ENCODE results near the gene TCAF1. TPM values are rescaled to one million over a fixed set of nuclear protein-coding genes. Genes with fewer than 3 reads are reported as not detected.

TCAF1 gene
- total and polyA plus RNA-seq, 2 donors (not counting 1 experiment from before 2014, with no cell fraction given) = 7.1 to 17.3 TPM

DNA sequence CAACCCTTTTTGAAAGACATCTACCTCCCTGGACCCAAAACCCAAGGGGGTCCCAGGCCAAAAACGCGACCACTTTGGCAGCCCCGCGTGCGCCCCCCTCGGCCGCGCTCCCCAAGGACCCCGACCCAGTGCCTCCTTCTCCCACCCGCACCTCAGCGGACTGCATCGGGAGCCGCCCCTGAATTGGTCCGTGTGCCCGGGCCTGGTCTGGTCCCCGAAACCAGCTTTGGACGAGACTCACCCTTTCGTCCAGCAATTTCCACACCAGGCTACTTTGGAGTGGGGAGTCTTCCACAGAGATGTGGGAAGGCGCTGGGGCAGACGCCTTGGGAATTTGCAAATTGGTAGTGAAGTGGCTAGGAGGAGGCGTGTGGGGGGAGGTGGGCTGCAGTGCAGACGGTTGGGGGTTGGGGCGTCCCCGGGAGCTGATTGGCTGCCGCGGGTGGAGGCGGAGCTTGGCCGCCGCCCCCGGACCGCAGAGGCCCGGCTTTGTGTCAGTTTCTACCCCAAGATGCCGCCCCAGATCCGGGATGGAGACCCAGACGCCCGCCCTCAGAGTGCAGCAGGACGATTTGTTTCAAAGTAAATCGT lies 16.9 kb downstream of the TCAF1 start:
- ChIA-PET CTCF (interaction anchor here (1.0 to 1.6 kb wide), 2 partner anchors 15 to 16 kb away, joined by 3 to 6 read pairs; partner anchors contain the start of gene TCAF1), POLR2A (no interaction called here)
- H3K4me3 Mint-ChIP-seq = peak overlapping the region; percentile 59
- intact Hi-C loops (cut with micrococcal nuclease) = no loop called here
- no peak for TF ChIP-seq EZH2 (IDR thresholded peaks at IDR 0.05; ENCODE audit: borderline replicate concordance, insufficient read depth, low read depth, low read length, poor library complexity, severe bottlenecking)
- TF ChIP-seq, protein P1, sequence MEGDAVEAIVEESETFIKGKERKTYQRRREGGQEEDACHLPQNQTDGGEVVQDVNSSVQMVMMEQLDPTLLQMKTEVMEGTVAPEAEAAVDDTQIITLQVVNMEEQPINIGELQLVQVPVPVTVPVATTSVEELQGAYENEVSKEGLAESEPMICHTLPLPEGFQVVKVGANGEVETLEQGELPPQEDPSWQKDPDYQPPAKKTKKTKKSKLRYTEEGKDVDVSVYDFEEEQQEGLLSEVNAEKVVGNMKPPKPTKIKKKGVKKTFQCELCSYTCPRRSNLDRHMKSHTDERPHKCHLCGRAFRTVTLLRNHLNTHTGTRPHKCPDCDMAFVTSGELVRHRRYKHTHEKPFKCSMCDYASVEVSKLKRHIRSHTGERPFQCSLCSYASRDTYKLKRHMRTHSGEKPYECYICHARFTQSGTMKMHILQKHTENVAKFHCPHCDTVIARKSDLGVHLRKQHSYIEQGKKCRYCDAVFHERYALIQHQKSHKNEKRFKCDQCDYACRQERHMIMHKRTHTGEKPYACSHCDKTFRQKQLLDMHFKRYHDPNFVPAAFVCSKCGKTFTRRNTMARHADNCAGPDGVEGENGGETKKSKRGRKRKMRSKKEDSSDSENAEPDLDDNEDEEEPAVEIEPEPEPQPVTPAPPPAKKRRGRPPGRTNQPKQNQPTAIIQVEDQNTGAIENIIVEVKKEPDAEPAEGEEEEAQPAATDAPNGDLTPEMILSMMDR (IDR thresholded peaks at IDR 0.05) = no peak
- H3K36me3 ChIP-seq (replicated peaks in 1 of 2; ENCODE audit: control extremely low read depth in 1 of 2, control insufficient read depth in 1 of 2, extremely low read depth in 1 of 2, insufficient read depth in 2 of 2, low read length in 1 of 2) = no peaks in the 10 kb centered on the region
- WGBS (ENCODE audit: insufficient coverage) = 2% methylated on average over 31 of the region's 38 CpGs
- peak overlapping the region; percentile 44 for H3K9ac ChIP-seq (ENCODE audit: low read length)
- peaks cover 38% of the 10 kb centered on the region for H4K20me1 ChIP-seq (ENCODE audit: control insufficient read depth, insufficient read depth, low read length, poor library complexity, severe bottlenecking)
- H3K4me3 ChIP-seq (ENCODE audit: control extremely low read depth in 1 of 5, extremely low read depth in 1 of 5, insufficient read depth in 1 of 5, low read depth in 2 of 5, low read length in 4 of 5) = peak overlapping the region in 1 of 5 experiments; percentile 33
- peaks cover 32% of the 10 kb centered on the region for H3K4me1 Mint-ChIP-seq
- H3K27me3 Mint-ChIP-seq = peaks cover 40% of the 10 kb centered on the region
- ATAC-seq (ENCODE audit: low read depth) = no peak
- DNase-seq = no peak
- no peak overlapping the region for H2AFZ ChIP-seq (ENCODE audit: insufficient read depth, low read depth, low read length, poor library complexity, severe bottlenecking)
- peaks cover 9% of the 10 kb centered on the region for H3K79me2 ChIP-seq (ENCODE audit: control insufficient read depth, insufficient read depth, low read length)
- H3K4me1 ChIP-seq (ENCODE audit: control insufficient read depth in 2 of 2, insufficient read depth in 2 of 2, low read length in 2 of 2) = peaks cover 22 to 33% of the 10 kb centered on the region in 2 donors
- H3K9me3 Mint-ChIP-seq (ENCODE audit: insufficient read depth) = peaks cover 5% of the 10 kb centered on the region
- H3K4me2 ChIP-seq (replicated peaks; ENCODE audit: low read depth, low read length, poor library complexity, severe bottlenecking) = peak overlapping the region; percentile 70
- H3K27me3 ChIP-seq (replicated peaks in 1 of 4; ENCODE audit: control extremely low read depth in 1 of 4, control insufficient read depth in 3 of 4, insufficient read depth in 4 of 4, low read length in 3 of 4) = peaks cover 0 to 46% (median 34%) of the 10 kb centered on the region in 4 experiments
- no peak overlapping the region for H3K27ac Mint-ChIP-seq
- no peak overlapping the region for H3K27ac ChIP-seq (ENCODE audit: low read length in 2 of 2)
- peaks cover 0 to 12% (median 0%) of the 10 kb centered on the region in 3 donors for H3K9me3 ChIP-seq (ENCODE audit: control extremely low read depth in 1 of 3, control insufficient read depth in 2 of 3, insufficient read depth in 1 of 3, low read length in 2 of 3)

DNA sequence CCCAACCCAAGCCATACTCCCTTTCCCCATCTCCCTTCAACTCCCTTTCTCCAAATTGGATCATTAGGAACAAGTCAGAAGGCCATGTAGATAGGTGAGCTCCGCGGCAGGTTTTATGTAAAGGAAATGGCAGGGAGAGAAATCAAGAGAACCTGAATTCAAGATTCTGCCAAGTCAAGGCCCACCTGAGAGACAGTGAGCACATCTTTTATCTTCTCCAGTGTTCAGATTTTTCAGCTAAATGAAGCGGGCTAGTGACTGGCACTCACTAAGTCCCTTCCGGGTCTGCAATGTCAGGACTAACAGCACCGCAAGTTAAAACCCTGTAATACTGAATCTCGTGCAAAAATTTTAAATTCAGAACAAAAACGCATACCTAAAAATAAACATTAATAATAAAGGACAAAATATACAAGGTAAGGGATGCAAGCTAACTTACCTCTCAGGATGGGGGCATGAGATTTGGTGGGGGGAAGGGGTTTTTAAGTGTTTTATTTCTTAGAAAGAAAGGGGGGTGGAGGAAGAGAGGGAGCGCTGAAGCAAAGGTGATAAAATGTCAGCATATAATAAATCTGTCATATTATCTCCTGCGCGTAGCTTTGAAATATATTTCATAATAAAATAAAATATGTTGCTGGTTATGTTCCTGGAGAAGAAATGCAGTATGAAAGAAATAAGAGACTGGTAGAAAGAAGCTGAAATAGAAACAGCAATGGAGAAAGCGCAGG lies 17.6 kb downstream of the TCAF1 start:
- no peak for DNase-seq
- no peak for TF ChIP-seq EZH2 (IDR thresholded peaks at IDR 0.05; ENCODE audit: borderline replicate concordance, insufficient read depth, low read depth, low read length, poor library complexity, severe bottlenecking)
- TF ChIP-seq, protein P1 (IDR thresholded peaks at IDR 0.05) = no peak
- Histone ChIP-seq H3K79me2 (ENCODE audit: control insufficient read depth, insufficient read depth, low read length) (peaks cover 5% of the 10 kb centered on the region), H3K4me1 (ENCODE audit: control insufficient read depth in 2 of 2, insufficient read depth in 2 of 2, low read length in 2 of 2) (peaks cover 22 to 33% of the 10 kb centered on the region in 2 donors), H3K4me3 (ENCODE audit: control extremely low read depth in 1 of 5, extremely low read depth in 1 of 5, insufficient read depth in 1 of 5, low read depth in 2 of 5, low read length in 4 of 5) (no peak overlapping the region), H3K9me3 (ENCODE audit: control extremely low read depth in 1 of 3, control insufficient read depth in 2 of 3, insufficient read depth in 1 of 3, low read length in 2 of 3) (peaks cover 0 to 7% (median 0%) of the 10 kb centered on the region in 3 donors), H3K27ac (ENCODE audit: low read length in 2 of 2) (no peak overlapping the region), H3K9ac (ENCODE audit: low read length) (no peak overlapping the region), H4K20me1 (ENCODE audit: control insufficient read depth, insufficient read depth, low read length, poor library complexity, severe bottlenecking) (peaks cover 34% of the 10 kb centered on the region), H2AFZ (ENCODE audit: insufficient read depth, low read depth, low read length, poor library complexity, severe bottlenecking) (no peak overlapping the region), H3K4me2 (replicated peaks; ENCODE audit: low read depth, low read length, poor library complexity, severe bottlenecking) (peak overlapping the region; percentile 70), H3K27me3 (replicated peaks in 1 of 4; ENCODE audit: control extremely low read depth in 1 of 4, control insufficient read depth in 3 of 4, insufficient read depth in 4 of 4, low read length in 3 of 4) (peaks cover 0 to 46% (median 34%) of the 10 kb centered on the region in 4 experiments), H3K36me3 (replicated peaks in 1 of 2; ENCODE audit: control extremely low read depth in 1 of 2, control insufficient read depth in 1 of 2, extremely low read depth in 1 of 2, insufficient read depth in 2 of 2, low read length in 1 of 2) (no peaks in the 10 kb centered on the region)
- ChIA-PET CTCF (interaction anchor here (1.6 kb wide), 1 partner anchor 17 kb away, joined by 6 read pairs; the partner anchor contains the start of gene TCAF1), POLR2A (no interaction called here)
- H3K4me1 Mint-ChIP-seq = peaks cover 32% of the 10 kb centered on the region
- H3K27ac Mint-ChIP-seq = no peak overlapping the region
- H3K27me3 Mint-ChIP-seq = peaks cover 40% of the 10 kb centered on the region
- ATAC-seq (ENCODE audit: low read depth) = no peak
- 58% methylated on average over 2 of the region's 11 CpGs for WGBS (ENCODE audit: insufficient coverage)
- H3K9me3 Mint-ChIP-seq (ENCODE audit: insufficient read depth) = peaks cover 4% of the 10 kb centered on the region
- peak overlapping the region; percentile 59 for H3K4me3 Mint-ChIP-seq
- intact Hi-C loops (cut with micrococcal nuclease) = no loop called here
